ENCODE results near the gene ABCA7.

ABCA7 gene

GRCh38 chr19:1003283-1003682 is 36.6 kb upstream of the ABCA7 start:
- DNase-seq, result no peak

DNA sequence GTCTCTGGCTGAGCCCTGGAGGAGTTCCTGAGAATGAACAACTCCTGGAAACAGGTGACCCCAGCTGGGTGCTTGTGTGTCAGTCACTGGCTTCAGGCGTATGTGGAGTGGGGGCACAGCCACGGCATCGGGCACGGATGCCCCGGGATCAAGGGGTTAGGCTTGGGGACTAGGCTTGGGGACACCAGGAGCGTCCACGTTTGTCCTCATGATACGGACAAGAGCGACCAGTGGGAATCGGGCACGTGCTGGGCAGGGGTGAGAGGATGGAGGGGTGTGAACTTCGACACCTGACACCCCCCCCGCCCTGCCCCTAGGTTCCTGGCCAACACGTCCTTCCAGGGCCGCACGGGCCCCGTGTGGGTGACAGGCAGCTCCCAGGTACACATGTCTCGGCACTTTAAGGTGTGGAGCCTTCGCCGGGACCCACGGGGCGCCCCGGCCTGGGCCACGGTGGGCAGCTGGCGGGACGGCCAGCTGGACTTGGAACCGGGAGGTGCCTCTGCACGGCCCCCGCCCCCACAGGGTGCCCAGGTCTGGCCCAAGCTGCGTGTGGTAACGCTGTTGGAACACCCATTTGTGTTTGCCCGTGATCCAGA is 35.6 kb upstream of the ABCA7 start:
- no peak for DNase-seq

GRCh38 chr19:1004803-1005664 is 34.9 kb upstream of the ABCA7 start:
- no peak for DNase-seq

DNA sequence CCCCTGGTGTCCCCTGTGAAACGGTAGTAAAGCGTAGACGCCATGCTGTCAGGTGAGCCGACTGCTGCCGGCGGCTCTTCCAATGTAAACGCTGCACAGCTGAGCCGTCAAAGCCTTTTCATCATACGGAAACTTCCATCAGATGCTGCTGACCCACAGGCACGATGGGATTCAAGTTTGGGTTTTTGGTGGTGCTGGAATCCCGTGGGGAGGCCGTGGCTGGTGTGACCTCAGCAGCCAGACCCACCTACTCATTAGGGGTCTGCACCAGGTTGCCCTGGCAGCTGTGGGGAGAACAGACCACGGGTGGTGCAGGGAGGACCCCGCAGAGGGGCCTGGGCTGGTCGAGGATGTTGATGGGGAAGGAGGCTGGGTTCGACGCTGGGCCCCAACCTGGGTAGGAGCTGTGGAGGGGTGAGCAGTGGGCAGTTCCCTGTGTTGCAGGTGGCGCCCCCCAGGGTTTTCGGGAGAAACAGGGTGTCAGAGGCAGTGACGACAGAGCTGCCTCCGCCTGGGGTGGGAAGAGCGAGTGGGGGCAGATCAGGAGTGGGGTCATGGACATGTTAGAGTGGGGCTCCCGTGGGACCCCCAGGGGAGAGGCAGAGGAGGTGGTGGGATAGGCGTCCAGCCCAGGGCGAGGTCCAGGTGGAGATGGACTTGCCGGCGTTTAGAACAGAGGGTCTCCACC is 33.1 kb upstream of the ABCA7 start:
- no peak for DNase-seq

GRCh38 chr19:1007399-1008251 is 32.3 kb upstream of the ABCA7 start:
- DNase-seq, result no peak

DNA sequence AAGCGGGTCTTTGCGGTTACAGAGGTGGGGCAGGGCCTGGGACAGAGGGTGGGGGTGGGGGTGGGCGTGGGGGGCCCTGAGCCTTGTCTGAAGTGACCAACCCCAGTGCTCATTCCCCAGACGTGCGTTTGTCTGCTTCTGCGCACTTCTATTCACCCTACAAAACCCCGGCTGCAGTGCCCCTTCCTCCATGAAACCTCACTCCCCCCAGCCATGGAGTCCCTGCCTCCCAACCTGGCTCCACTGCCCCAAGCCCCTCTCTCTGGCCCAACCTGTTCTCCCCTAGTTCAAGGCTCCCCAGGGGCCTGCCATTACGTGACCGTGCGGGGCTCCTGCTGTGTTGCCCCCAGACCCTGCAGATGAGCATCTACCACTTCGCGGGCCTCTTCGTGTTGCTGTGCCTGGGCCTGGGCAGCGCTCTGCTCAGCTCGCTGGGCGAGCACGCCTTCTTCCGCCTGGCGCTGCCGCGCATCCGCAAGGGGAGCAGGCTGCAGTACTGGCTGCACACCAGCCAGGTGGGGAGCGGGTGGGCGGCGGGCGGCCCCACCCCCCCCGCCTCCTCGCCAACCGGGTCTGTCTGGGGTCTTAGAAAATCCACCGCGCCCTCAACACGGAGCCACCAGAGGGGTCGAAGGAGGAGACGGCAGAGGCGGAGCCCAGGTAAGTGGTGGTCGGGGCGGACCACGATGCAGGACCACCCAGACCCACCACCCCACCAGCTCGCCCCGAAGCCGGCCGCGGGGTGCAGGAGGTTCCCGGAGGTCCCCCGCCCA is 31.5 kb upstream of the ABCA7 start:
- DNase-seq, result no peak

GRCh38 chr19:1009041-1009980 is 30.6 kb upstream of the ABCA7 start:
- DNase-seq, result peak; percentile 74

- DNase-seq, result no peak
Observed at GRCh38 chr19:1009981-1010538, 29.8 kb upstream of the ABCA7 start.

- DNase-seq, result no peak
Observed at GRCh38 chr19:1010586-1011510, 29.1 kb upstream of the ABCA7 start.

- no peak for DNase-seq
Observed at GRCh38 chr19:1011831-1012333, 28.0 kb upstream of the ABCA7 start.

DNA sequence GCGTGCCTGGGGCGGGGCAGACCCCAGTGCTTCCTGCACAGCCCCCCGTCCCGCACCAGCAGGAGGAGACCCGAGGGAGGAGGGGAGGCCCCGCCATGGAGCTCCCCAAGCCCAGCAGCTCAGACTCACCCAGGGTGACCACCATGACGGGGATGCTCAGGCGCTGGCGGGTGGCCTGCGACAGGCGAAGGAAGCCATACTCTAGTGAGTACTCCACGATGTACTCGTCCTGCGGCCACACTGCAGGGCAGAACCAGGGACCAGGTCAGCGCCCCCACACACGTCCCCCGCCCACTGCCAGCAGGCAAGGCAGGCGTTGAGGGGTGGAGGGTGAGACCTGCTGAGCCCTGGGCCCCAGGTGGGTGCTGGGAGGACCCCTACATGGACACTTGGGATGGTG is 27.6 kb upstream of the ABCA7 start:
- no peak for DNase-seq

- DNase-seq, result no peak
Observed at GRCh38 chr19:1013218-1013617, 26.7 kb upstream of the ABCA7 start.

- DNase-seq, result no peak
Observed at GRCh38 chr19:1014161-1015060, 25.5 kb upstream of the ABCA7 start.

GRCh38 chr19:1015061-1015781 is 24.7 kb upstream of the ABCA7 start:
- DNase-seq, result no peak

DNA sequence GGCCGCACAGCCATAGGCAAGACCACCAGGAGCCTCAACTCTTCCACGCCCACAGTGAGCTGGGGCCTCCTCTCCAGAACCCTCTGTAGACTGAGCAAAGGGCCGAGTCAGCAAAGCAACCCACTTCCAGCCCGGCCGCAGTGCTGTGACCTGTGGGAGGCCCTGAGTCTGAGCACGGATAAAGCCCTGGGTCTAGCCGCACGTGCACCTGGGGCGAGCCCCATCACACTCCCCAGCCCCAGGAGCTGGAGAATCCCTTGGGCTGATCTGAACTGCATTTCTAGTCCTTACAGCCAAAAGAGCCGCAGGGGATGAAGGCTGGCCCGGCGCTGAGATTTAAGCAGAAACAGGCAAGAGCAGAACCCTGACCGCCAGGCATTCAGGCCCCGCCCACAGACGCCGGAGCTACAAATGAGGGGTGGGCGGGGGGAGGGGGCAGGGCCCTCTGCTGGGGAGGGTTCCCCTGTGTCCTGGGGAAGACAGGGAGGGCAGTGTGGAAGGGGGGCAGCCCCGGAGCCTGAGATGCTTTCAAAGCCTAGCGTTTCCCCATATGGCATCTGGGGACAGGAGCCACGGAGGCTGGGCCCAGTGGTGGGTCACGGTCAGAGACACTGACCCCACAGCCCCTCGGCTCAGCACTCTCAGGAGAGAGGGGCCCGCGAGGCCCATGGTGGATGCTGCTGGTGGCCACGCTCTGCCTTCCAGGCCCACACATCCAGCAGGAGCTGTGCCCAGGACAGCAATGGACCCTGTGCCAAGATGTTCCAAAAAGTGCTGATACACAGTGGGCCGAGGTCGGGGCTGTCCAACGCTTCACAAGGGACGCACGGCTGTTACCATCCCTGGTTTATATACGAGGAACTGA is 23.9 kb upstream of the ABCA7 start:
- DNase-seq, result no peak

DNA sequence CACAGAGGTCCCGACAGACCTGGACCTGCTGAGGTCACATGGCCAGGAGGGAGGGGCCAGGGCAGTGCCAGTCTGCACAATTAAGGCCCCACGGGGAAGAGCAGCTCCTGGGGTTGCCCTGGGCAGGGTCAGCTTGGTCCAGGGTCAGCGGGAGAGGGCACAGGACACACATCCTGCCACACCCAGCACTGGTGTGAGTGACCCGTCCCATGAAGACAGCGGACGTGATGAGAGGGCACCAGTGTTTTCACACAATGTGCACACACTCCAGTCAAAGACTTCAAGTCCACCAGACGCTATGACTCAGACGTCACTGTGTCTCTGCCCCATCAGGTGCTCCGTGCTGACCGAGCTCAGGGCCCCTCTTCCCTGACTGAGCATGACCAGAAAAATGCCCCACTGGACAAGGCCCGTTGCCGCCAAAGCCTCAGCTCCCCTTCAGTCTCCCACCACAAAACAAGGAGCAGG is 23.2 kb upstream of the ABCA7 start:
- DNase-seq, result no peak

Measured in HCEC 1CT (cell line).